ENCODE measurements around the gene ZNF234.

DNA sequence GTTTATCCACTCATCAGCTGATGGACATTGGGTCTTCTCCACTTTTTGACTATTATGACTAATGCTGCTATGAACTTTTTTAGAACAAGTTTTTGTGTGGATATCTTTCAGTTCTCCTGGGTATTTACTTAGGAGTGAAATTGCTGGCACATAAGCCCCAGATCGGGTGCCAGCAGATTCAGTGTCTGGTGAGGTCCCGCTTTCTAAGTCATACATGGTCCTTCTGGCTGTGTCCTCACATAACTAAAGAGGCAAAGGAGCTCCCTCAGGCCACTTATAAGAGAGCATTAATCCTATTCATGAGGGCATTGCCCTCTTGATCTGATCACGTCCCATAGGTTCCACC is 22.9 kb downstream of the ZNF234 start:
- TF ChIP-seq, protein P1, sequence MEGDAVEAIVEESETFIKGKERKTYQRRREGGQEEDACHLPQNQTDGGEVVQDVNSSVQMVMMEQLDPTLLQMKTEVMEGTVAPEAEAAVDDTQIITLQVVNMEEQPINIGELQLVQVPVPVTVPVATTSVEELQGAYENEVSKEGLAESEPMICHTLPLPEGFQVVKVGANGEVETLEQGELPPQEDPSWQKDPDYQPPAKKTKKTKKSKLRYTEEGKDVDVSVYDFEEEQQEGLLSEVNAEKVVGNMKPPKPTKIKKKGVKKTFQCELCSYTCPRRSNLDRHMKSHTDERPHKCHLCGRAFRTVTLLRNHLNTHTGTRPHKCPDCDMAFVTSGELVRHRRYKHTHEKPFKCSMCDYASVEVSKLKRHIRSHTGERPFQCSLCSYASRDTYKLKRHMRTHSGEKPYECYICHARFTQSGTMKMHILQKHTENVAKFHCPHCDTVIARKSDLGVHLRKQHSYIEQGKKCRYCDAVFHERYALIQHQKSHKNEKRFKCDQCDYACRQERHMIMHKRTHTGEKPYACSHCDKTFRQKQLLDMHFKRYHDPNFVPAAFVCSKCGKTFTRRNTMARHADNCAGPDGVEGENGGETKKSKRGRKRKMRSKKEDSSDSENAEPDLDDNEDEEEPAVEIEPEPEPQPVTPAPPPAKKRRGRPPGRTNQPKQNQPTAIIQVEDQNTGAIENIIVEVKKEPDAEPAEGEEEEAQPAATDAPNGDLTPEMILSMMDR (IDR thresholded peaks at IDR 0.05 in 2 of 3, conservative IDR thresholded peaks at IDR 0.05 in 1 of 3; ENCODE audit: borderline replicate concordance in 1 of 3, insufficient read depth in 1 of 3, low read depth in 2 of 3, low read length in 2 of 3) = no peak
- TF ChIP-seq POLR2AphosphoS5 (IDR thresholded peaks at IDR 0.05; ENCODE audit: low read depth, low read length) (no peak), ELF1 (IDR thresholded peaks at IDR 0.05; ENCODE audit: borderline replicate concordance, low read depth) (no peak), ZNF274 (IDR thresholded peaks at IDR 0.05; ENCODE audit: low read depth, low read length) (no peak), EZH2 (IDR thresholded peaks at IDR 0.05) (no peak), POLR2A (IDR thresholded peaks at IDR 0.05; ENCODE audit: borderline replicate concordance, extremely low read depth, insufficient read depth, insufficient read length) (no peak), EGR1 (IDR thresholded peaks at IDR 0.05; ENCODE audit: low read depth) (no peak), EZH2phosphoT487 (IDR thresholded peaks at IDR 0.05; ENCODE audit: borderline replicate concordance) (no peak), YY1 (IDR thresholded peaks at IDR 0.05; ENCODE audit: extremely low read depth, insufficient replicate concordance, low read depth, low read length) (no peak), JUND (IDR thresholded peaks at IDR 0.05) (no peak), SRF (IDR thresholded peaks at IDR 0.05; ENCODE audit: low read depth) (no peak), RAD21 (IDR thresholded peaks at IDR 0.05; ENCODE audit: low read depth) (no peak)
- TF ChIP-seq, protein P2, sequence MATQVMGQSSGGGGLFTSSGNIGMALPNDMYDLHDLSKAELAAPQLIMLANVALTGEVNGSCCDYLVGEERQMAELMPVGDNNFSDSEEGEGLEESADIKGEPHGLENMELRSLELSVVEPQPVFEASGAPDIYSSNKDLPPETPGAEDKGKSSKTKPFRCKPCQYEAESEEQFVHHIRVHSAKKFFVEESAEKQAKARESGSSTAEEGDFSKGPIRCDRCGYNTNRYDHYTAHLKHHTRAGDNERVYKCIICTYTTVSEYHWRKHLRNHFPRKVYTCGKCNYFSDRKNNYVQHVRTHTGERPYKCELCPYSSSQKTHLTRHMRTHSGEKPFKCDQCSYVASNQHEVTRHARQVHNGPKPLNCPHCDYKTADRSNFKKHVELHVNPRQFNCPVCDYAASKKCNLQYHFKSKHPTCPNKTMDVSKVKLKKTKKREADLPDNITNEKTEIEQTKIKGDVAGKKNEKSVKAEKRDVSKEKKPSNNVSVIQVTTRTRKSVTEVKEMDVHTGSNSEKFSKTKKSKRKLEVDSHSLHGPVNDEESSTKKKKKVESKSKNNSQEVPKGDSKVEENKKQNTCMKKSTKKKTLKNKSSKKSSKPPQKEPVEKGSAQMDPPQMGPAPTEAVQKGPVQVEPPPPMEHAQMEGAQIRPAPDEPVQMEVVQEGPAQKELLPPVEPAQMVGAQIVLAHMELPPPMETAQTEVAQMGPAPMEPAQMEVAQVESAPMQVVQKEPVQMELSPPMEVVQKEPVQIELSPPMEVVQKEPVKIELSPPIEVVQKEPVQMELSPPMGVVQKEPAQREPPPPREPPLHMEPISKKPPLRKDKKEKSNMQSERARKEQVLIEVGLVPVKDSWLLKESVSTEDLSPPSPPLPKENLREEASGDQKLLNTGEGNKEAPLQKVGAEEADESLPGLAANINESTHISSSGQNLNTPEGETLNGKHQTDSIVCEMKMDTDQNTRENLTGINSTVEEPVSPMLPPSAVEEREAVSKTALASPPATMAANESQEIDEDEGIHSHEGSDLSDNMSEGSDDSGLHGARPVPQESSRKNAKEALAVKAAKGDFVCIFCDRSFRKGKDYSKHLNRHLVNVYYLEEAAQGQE (IDR thresholded peaks at IDR 0.05; ENCODE audit: low read depth) = no peak
- TF ChIP-seq, protein P3, sequence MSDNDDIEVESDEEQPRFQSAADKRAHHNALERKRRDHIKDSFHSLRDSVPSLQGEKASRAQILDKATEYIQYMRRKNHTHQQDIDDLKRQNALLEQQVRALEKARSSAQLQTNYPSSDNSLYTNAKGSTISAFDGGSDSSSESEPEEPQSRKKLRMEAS (IDR thresholded peaks at IDR 0.05) = no peak

Measured in HCT116 (cell line).